Inferior parietal cortex (tissue), 1 donor: ENCODE measurements around the gene TIAM1.

Experiments
- DNase-seq: peaks from one replicate; pipeline ENCODE4 v3.0.0-alpha.2; 2016; ENCODE audit errors: extremely low spot score

Gene TIAM1

GRCh38 chr21:31203431-31204054 is 140.5 kb downstream of the TIAM1 start:
- DNase-seq: no peak

GRCh38 chr21:31201548-31201947 is 142.5 kb downstream of the TIAM1 start:
- no peak for DNase-seq

GRCh38 chr21:31201144-31201543 is 142.9 kb downstream of the TIAM1 start:
- DNase-seq: no peak

- DNase-seq: peak; percentile 93
Observed at GRCh38 chr21:31198575-31198974, 145.5 kb downstream of the TIAM1 start.

DNA sequence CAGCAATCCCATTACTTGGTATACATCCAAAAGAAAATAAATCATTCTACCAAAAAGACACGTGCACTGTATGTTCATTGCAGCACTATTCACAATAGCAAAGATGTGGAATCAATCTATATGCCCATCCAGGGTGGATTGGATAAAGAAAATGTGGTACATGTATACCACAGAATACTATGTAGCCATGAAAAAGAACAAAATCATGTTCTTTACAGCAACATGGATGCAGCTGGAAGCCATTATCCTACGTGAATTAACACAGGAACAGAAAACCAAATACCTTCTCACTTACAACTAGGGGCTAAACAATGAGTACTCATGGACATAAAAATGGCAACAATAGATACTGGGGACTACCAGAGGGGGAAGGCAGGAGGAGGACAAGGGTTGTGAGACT is 147.3 kb downstream of the TIAM1 start:
- no peak for DNase-seq

DNA sequence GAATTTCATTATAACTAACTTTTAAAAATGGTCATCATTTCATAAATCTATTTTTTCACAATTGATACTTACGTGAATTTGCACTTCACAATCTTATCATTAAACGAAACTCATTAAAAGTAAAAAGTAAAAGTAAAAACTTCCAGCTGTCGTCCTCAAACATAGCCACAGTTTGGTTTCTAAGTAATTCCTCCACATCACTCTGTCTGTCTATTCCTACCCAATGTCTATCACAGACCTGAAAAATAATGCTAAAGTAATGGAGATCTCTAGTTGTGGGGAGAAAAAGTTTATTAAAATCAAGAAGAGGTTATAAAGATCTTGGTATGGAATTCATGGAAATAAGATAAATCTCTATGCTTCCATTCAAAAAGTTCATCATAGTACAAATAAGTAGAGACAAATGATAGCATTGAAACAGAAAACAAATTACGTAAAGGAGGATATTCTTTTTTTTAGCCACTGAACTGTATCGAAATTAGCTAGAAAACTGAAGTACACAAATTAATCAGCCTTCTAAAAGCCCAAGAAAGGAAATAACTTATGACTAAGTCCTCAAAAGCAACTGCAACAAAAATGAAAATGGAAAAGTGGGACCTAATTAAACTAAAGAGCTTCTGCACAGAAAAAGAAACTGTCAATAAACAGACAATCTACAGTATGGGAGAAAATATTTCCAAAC is 148.6 kb downstream of the TIAM1 start:
- no peak for DNase-seq

DNA sequence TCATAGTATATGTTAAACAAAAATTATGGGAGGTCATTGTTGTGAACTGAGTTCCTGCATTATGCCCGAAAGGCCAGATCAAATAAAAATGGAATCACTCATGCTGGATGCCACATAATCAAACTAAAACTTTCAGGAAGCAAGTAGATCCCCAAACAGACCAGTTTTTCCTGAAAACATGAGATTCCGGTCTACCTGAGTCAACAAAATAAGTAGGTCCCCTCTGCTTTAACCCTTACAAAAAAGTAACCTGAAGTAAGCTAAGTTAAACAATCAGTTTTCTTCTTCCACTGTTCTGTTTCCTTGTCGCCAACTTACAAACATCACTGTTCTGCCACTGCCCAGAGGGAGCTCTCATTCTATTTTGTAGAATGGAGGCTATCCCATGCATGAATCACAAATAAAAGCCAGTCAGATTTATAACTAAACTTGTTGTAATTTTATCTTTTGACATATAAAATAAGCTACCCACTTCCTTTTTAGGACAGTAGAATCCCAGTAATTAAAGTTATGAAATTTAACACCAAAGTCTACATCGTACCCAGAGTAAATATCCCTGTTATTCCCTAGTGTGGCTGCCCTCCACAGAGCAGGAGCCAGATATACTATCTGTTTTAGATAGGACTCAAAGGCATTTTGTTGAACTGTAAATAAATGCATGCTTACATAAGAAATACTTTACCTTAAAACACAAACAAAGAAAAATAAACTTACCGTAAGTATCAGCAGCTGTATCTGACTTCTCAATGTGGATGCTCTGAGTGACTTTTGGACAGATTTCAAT is 149.4 kb downstream of the TIAM1 start:
- DNase-seq: no peak

- no peak for DNase-seq
Observed at GRCh38 chr21:31193761-31194160, 150.3 kb downstream of the TIAM1 start.

GRCh38 chr21:31191553-31191952 is 152.5 kb downstream of the TIAM1 start:
- no peak for DNase-seq

GRCh38 chr21:31190516-31190915 is 153.5 kb downstream of the TIAM1 start:
- DNase-seq: no peak

DNA sequence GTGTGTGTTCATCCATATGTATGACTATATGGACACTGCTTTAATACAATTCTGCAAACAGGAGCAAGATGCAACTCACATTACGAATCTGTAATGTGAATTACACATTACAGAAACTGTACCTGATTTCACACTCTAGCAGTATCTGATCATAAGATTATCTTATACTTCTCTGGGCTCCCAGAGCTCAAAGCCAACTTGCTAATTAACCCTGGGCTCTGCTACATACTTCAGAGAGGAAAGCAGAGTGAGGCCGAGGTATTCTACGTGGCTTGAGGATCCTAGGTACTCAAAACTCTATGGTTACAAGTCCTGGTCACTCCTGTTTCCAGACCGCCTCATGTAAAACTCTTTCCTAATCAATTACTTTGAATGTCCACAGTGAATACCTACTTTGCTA is 156.6 kb downstream of the TIAM1 start:
- no peak for DNase-seq

GRCh38 chr21:31186916-31187315 is 157.1 kb downstream of the TIAM1 start:
- DNase-seq: no peak

DNA sequence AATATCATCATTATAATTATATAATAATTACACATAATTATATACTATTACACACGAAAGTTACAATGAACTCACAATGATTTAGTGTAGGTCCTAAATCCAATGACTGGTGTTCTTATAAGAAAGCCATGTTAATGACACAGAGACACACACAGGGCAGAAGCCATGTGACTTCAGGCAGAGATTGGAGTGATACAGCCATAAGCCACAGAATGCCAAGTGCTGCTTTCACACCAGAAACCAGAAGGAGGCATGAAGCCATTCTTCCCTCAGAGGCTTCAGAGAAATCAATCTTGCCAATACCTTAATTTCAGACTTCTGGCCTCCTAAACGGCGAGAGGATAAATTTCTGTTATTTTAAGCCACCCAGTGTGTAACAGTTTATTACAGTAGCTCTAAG is 158.4 kb downstream of the TIAM1 start:
- no peak for DNase-seq

DNA sequence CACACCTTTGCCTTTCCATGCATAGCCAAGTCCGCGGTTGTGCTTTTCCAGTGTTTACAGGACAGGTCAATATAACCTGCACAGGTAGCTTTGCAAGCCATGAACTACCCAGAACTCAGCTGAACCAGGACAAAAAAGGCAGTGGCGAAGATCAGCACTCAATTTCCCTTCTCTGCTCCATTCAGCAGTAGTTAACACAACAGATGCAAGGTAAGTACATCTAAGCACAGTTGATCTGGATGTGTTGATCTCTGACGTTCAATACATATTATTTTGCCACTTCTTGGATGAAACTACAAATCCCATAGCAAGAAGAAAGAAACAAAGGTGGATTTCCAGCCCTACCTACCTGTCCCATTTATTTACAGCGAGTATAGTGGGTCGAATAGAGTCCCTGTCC is 159.2 kb downstream of the TIAM1 start:
- no peak for DNase-seq

DNA sequence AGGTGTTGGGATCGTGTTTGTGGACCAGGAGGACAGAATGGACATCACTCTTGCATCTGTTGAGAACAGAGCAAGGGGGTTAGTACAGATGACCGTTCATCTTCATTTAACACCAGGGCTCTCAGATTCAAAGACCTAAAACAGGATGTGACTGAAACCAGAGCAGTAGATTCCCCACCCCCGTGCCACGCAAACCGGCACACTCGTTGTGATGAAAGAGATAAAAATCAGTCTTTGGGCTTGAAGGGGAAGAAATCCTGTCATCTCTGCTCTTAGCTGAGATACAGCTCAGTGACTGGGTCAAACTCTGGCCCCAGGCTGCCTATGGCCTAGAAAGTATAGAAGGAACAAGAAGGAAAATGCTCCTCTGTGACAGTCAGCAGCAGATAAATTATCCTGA is 159.6 kb downstream of the TIAM1 start:
- no peak for DNase-seq

GRCh38 chr21:31182231-31183140 is 161.6 kb downstream of the TIAM1 start:
- DNase-seq: no peak

GRCh38 chr21:31181082-31181750 is 162.8 kb downstream of the TIAM1 start:
- DNase-seq: no peak

GRCh38 chr21:31180256-31181081 is 163.6 kb downstream of the TIAM1 start:
- DNase-seq: peak; percentile 82

- no peak for DNase-seq
Observed at GRCh38 chr21:31176725-31177124, 167.3 kb downstream of the TIAM1 start.

- DNase-seq: no peak
Observed at GRCh38 chr21:31176080-31176551, 167.9 kb downstream of the TIAM1 start.
